Cardiac muscle cell (in vitro differentiated cells and primary cell): ENCODE measurements around the gene CPT1A. TPM values are rescaled to one million over a fixed set of nuclear protein-coding genes. Genes with fewer than 3 reads are reported as not detected.

Experiments
- DNase-seq, 2 donors: peaks; one replicate each; pipeline versions ENCODE4 v3.0.0 to v3.0.0-alpha.2; 2010 to 2017; ENCODE audit warnings: low read depth in 1 of 2, low spot score in 1 of 2
- H3K27ac ChIP-seq: fragments of 200-600 bp; sonication (generic); 2 replicates; pipeline ENCODE4 v1.5.1; 2016
- H3K27me3 ChIP-seq: fragments of 200-600 bp; sonication (generic); 2 replicates; pipeline ENCODE4 v1.6.0; 2016; ENCODE audit warnings: control low read depth
- H3K36me3 ChIP-seq: fragments of 200-600 bp; sonication (generic); 2 replicates; pipeline ENCODE4 v1.5.1; 2016; ENCODE audit warnings: control low read depth
- H3K4me1 ChIP-seq: fragments of 200-600 bp; sonication (generic); 2 replicates; pipeline ENCODE4 v1.8.1; 2017; ENCODE audit warnings: low read depth, mild to moderate bottlenecking, mixed run types
- H3K4me3 ChIP-seq: fragments of 200-600 bp; sonication (generic); 2 replicates; pipeline ENCODE4 v1.5.1; 2016; ENCODE audit warnings: mild to moderate bottlenecking
- H3K9me3 ChIP-seq: fragments of 200-600 bp; sonication (generic); 2 replicates; pipeline ENCODE4 v1.5.1; 2017; ENCODE audit warnings: low read depth, mild to moderate bottlenecking, control low read depth
- polyA plus RNA-seq: library from polyadenylated mRNA; unstranded; fragments of >200 nt; fragmentation: Nextera tagmentation; extraction: Ambion mirVana; gene quantifications from 2 replicates; pipeline ENCODE4 v1.2.1, GENCODE V29; 2016
- total RNA-seq: library from RNA; depleted of rRNA; stranded (reverse); fragments of >200 nt; gene quantifications from 2 replicates; pipeline ENCODE4 v1.2.3, GENCODE V29; 2016
- TF ChIP-seq, protein P1 (sequence below): IDR thresholded peaks from 2 replicates; pipeline ENCODE4 v1.5.1; 2012; ENCODE audit warnings: low read depth, mild to moderate bottlenecking, low read length

CPT1A gene
- total and polyA plus RNA-seq, 2 experiments from 2014 or later = 2.1 to 7.4 TPM

DNA sequence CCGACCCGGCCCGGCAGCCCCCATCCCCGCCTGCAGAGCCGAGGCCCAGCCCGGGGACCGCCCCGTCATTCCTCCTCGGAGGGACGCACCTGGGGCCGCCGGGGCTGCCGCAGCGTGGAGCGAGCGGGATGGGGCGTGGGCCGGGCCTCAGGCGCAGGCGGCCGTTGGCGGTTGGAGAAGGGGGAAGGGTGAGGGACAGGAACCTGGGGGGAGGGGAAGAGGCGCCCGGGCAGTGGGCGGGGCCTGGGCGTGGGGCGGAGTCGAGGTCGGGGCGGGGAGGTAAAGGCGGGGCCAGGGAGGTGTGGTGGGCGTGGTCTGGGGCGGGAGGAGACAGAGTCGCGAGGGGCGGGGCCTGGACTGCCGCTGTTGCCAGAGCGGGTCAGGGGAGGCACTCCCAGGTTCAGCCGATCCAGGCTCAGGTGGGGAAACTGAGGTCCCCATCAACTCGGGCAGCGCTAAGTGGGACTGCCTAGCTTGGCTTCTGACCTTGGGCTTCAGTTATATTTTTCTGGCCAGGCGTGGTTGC lies 90.3 kb downstream of the CPT1A start, which contains the start of gene TESMIN:
Gene TESMIN (minus strand): TSS at position 190 of the 526 bp plus-strand sequence. CDS start 860 bp downstream, outside the sequence.
- Histone ChIP-seq H3K27me3 (no peaks in the 10 kb centered on the region), H3K36me3 (no peaks in the 10 kb centered on the region), H3K4me1 (no peaks in the 10 kb centered on the region), H3K27ac (no peak within 1 kb of the TSS), H3K4me3 (peak within 1 kb of the TSS; percentile 49), H3K9me3 (no peaks in the 10 kb centered on the region)
- peak; percentile 81 to 95 for DNase-seq
- TF ChIP-seq, protein P1, sequence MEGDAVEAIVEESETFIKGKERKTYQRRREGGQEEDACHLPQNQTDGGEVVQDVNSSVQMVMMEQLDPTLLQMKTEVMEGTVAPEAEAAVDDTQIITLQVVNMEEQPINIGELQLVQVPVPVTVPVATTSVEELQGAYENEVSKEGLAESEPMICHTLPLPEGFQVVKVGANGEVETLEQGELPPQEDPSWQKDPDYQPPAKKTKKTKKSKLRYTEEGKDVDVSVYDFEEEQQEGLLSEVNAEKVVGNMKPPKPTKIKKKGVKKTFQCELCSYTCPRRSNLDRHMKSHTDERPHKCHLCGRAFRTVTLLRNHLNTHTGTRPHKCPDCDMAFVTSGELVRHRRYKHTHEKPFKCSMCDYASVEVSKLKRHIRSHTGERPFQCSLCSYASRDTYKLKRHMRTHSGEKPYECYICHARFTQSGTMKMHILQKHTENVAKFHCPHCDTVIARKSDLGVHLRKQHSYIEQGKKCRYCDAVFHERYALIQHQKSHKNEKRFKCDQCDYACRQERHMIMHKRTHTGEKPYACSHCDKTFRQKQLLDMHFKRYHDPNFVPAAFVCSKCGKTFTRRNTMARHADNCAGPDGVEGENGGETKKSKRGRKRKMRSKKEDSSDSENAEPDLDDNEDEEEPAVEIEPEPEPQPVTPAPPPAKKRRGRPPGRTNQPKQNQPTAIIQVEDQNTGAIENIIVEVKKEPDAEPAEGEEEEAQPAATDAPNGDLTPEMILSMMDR = no peak

DNA sequence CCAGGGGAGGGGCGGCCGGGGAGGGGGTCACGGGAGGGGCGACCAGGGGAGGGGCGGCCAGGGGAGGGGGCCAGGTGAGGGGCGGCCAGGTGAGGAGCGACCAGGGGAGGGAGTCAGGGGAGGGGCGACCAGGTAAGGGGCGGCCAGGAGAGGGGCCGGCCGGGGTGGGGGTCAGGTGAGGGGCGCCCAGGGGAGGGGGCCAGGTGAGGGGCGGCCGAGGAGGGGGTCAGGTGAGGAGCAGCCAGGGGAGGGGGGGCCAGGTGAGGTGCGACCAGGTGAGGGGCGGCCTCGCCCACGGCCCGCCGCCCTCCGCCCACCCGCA lies 90.8 kb downstream of the CPT1A start:
- no peak for DNase-seq
- H3K4me1 ChIP-seq = no peaks in the 10 kb centered on the region
- H3K36me3 ChIP-seq = no peaks in the 10 kb centered on the region
- no peaks in the 10 kb centered on the region for H3K9me3 ChIP-seq
- H3K4me3 ChIP-seq = peak overlapping the region; percentile 49
- H3K27ac ChIP-seq = no peak overlapping the region
- H3K27me3 ChIP-seq = no peaks in the 10 kb centered on the region
- TF ChIP-seq, protein P1 = no peak

DNA sequence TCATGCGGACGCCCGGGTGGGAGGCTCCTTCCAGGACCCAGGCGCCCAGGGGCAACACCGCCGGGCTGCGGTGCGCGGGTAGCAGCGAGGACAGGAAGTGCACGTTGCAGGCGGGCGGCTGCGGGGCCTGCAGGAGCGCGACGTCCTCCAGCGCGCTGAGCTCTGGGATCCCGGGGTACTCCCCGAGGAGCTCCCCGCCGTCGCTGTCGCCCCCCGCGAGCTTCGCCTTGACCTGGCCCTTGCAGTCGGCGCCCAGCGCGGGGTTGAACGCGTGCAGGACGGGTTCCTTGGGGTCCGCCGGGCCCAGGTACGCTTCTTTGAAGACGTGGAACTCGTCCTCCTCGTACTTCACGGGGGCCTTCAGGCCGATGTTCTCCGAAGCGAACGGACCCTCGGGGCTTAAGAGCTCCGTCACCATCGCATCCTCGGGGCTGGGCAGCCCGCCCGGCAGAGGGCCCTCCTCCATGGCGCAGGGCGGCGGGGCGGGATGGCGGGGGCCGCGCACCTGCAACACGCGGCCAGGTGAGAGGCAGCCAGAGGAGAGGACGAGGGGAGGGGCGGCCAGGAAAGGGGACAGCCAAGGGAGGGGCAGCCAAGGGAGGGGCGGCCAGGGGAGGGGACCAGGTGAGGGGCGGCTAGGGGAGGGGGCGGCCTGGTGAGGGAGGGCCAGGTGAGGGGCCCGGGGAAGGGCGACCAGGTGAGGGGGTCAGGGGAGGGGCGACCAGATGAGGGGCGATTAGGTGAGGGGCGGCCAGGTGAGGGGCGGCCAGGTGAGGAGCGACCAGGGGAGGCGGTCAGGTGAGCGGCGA lies 91.3 kb downstream of the CPT1A start:
- H3K9me3 ChIP-seq = no peaks in the 10 kb centered on the region
- H3K27me3 ChIP-seq = no peaks in the 10 kb centered on the region
- no peak for DNase-seq
- H3K27ac ChIP-seq = no peak overlapping the region
- no peaks in the 10 kb centered on the region for H3K4me1 ChIP-seq
- no peaks in the 10 kb centered on the region for H3K36me3 ChIP-seq
- TF ChIP-seq, protein P1 = no peak
- no peak overlapping the region for H3K4me3 ChIP-seq

DNA sequence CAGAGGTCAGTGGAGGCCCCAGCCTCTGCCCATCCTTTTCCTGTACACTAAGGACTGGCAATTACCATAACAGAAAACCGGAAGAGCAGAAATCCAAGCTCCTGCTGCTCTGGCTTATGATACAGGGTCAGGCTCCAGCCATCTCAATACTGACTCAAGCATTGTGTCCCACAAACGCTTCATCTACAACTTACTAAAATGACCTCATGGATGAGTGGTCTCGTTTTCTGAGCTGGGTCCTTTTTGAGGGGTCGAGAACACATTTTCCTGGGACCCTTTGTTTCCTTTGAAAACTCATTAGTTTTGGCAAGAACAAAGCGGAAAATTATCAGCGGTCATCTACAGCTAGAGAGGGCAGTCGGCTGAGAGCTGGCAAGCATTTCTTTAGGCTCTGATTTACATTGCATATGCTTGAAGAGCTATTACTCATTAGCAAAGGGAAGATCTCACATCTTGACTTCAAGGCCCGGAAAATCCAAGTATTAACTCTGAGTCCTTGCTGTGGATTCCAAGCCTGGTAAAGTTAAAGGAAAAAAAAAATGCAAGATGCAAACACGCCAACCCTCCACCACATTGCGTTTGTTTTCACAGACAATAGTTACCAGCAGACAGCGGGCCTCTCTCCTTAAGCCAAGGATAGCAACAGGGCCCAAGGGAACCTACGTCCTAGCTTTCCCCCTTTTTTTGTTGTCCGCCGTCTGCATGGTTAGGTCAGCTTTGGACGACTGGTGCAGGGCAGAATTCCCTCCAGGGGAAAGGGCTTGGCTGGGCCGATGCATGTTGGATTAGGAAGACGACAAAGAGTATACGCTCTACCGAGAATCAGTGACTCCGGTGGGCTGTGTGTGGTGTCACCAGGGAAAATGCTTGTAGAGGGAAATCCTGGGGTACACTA lies 92.2 kb downstream of the CPT1A start:
- no peak overlapping the region for H3K4me3 ChIP-seq
- no peaks in the 10 kb centered on the region for H3K4me1 ChIP-seq
- peak in 1 of 2 donors; percentile 20 for DNase-seq
- H3K27me3 ChIP-seq = no peaks in the 10 kb centered on the region
- H3K27ac ChIP-seq = no peak overlapping the region
- H3K36me3 ChIP-seq = no peaks in the 10 kb centered on the region
- no peaks in the 10 kb centered on the region for H3K9me3 ChIP-seq
- TF ChIP-seq, protein P1 = no peak

DNA sequence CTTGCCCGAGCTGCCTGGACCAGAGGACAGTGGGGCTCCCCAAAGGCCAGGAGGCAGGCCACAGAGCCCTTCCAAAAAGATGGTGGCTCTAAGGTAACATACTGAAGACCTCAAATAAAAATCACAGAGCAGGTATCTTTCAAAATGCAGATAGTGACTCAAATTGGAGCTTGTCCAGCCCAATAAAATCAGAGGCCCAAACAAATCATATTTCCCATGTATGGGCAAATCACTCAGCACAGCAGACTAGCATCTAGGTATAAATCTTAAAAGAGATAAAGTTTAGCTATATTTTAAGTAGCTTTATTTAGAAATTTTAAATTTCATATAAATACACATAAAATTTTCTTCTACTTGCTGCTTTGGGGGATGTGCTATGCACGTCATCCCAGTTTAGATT lies 93.7 kb downstream of the CPT1A start:
- H3K27me3 ChIP-seq = no peaks in the 10 kb centered on the region
- no peak for DNase-seq
- no peak overlapping the region for H3K4me3 ChIP-seq
- H3K4me1 ChIP-seq = no peaks in the 10 kb centered on the region
- no peaks in the 10 kb centered on the region for H3K36me3 ChIP-seq
- TF ChIP-seq, protein P1 = no peak
- H3K27ac ChIP-seq = no peak overlapping the region
- no peaks in the 10 kb centered on the region for H3K9me3 ChIP-seq
